Cardiac fibroblast (primary cell): ENCODE results near the gene FOXL2NB.
A peak's percentile ranks its signal among the peaks of the same experiment; 100 is the strongest.

Source experiments
- DNase-seq, 2 donors: peaks; one replicate each; pipeline versions ENCODE4 v3.0.0 to v3.0.0-alpha.2; 2010; ENCODE audit warnings: low read depth in 2 of 2
- H3K4me3 ChIP-seq, 2 donors: replicated peaks in 1 of 2; 1 replicate in 1 of 2; 2 replicates in 1 of 2; pipeline ENCODE4 v1.5.1; 2011; ENCODE audit warnings: low read depth in 2 of 2, low read length in 2 of 2, mild to moderate bottlenecking in 2 of 2, moderate library complexity in 1 of 2
- TF ChIP-seq, protein P1 (sequence below): IDR thresholded peaks from one replicate; pipeline ENCODE4 v1.5.1; 2011; ENCODE audit warnings: low read depth, mild to moderate bottlenecking, low read length, inconsistent platforms

FOXL2NB gene

DNA sequence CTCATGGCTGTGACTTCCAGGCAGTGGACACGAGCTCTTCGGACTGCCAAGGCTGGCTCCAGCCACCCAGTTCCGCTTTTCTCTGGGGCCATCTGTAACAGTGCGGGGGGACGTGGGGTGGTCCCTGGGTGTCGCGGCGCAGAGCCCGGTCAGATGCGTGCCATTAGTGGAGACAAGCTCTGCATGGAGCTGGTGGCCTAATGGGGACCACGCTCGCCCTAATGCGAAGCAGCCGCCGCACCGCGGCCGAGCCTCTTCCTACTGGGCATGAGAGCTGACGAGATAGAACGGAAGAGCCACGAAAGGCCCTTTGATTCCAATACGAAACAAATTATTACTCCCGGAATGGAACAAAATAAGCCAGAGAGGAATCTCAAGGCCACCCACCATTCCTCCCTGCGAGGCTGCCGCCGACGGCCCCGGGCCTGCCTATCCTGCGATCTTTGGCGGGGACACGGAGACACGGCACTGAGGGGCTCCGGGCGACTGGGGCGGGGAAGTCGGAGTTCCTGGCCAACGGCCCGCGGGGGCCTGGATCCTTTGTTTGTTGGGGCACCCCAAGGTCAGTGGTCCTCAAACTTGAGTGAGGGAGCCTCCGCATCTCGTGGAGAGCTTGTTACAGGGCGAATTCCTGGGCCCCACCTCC lies 18.2 kb upstream of the FOXL2NB start:
- H3K4me3 ChIP-seq, result no peak overlapping the region
- TF ChIP-seq, protein P1, sequence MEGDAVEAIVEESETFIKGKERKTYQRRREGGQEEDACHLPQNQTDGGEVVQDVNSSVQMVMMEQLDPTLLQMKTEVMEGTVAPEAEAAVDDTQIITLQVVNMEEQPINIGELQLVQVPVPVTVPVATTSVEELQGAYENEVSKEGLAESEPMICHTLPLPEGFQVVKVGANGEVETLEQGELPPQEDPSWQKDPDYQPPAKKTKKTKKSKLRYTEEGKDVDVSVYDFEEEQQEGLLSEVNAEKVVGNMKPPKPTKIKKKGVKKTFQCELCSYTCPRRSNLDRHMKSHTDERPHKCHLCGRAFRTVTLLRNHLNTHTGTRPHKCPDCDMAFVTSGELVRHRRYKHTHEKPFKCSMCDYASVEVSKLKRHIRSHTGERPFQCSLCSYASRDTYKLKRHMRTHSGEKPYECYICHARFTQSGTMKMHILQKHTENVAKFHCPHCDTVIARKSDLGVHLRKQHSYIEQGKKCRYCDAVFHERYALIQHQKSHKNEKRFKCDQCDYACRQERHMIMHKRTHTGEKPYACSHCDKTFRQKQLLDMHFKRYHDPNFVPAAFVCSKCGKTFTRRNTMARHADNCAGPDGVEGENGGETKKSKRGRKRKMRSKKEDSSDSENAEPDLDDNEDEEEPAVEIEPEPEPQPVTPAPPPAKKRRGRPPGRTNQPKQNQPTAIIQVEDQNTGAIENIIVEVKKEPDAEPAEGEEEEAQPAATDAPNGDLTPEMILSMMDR, result no peak
- DNase-seq, result no peak

DNA sequence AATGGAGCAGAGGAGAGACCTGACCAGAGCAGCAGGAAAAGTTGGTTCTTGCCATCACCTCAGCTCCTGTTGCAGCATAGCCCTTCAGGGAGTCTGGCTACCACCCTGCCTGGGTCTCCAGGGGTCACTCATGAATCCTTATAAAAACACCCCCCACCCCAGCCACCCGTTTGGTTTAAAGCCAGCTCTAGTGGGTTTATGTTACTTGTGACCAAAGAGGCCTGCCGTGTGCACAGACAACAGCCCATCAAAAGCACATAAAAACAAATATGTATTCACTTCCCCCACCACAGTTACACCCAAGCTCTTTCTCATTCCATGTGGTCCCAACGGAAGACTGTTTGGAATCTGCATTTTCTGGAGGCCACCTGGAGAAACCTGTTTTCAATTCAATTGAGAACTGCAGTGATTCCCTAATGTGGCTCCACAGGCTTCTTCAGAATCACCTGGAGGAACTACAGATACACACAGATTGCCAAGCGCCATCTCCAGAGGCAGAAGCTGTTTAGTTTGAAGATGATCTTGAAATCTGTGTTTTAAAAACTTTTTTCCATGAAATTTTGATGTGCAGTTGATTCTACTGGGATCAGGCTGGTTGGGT lies 13.8 kb upstream of the FOXL2NB start:
- TF ChIP-seq, protein P1, result no peak

DNA sequence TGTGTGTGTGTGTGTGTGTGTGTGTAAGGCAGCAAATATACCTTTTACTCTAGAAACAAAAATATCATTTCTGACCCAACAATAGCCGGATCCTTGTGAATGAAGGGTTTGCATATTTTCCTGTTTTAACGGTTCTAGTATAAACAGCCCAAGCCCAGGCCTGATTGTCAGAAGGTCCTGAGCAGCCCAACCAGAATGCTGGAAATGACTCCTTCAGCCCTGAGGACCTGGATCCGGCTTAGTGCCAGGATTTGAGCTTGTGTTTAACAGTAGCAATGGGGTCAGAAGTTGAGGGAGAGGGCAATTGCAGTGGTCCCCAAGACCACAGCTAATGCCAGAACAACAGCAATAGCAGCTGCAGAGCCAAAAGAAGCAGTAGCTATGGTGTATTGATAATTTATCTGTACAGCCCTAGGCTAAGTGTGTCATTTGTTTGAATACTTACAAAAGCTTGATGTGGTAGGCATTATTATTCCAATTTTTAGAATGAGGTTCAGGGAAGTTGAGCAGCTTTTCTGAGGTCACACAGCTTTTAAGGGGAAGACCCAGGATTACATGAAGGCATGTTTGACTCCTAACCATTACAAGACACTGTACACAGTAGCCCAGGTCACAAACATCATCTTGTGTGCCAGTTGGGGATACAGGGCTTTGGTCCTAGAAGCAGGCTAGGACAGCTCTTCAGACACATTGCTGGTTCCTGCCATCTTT lies 12.9 kb upstream of the FOXL2NB start:
- H3K4me3 ChIP-seq, result no peak overlapping the region
- no peak for DNase-seq
- TF ChIP-seq, protein P1, result no peak

More for the DNA sequence above, 13.8 kb upstream of the FOXL2NB start:
- no peak overlapping the region for H3K4me3 ChIP-seq
- no peak for DNase-seq

DNA sequence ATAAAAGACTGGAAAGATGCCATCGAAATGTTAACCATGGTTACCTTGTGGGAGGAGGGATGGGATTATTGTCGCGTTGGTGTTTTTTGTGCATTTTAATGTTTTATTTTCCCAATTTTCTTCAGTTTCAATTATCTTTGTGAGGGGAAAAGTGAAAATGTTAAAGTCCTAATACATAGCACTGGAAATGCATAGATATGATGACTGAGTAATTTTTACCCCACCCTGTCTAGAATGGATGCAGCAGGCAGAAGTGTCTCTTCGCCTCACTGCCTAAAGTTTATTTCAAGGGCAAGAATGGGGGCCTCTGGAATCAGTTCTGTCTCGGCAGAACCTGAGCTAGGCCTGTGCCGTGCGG lies 11.5 kb upstream of the FOXL2NB start:
- no peak for DNase-seq
- H3K4me3 ChIP-seq, result no peak overlapping the region
- TF ChIP-seq, protein P1, result no peak

DNA sequence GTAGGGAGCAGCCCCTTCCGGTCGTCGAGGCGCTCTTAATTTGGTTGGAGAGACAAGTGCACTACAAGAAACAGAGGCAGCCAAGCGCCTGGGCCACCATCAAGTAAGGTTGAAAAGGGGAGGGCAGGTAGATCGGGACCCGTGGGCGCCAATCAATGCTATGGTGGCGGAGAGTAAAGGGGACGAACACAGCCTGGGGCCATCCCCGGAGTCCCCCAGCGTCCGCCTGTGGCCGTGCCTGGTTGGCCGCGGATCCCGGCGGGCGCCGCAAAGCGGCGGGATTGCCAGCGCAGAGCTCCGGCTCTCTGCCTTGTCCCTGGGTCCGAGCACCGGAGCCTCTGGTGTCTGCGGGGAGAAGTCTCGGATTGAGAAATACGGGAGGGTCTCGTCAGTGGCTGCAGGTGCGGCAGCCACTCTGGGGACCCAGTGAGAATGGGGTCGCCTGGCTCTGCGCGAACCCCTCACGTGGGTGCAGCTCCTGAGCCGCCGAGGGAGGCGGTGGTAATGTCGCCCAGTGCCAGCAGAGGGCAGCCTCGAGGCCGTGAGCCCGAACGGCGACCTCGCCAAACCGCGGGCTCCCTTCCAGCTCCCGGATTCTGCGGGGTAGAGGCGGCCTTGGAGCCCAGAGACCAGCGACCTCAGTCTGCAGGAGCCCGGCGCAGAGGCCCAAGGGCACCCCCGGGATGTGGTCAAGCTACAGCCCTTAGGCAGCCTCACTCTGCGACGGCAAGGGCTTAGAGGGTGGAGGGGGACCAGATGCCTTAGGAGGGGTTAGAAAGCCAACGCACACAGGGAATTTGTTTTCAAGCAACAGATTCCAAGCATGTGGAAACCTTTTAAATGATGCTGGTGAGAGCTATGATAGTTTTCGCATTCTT lies 10.9 kb upstream of the FOXL2NB start:
- H3K4me3 ChIP-seq, result peak overlapping the region; percentile 30 to 52
- TF ChIP-seq, protein P1, result peak; percentile 95
- DNase-seq, result peak; percentile 59 to 60
